Measurements from ENCODE around the gene DAPP1. TPM values are rescaled to one million over a fixed set of nuclear protein-coding genes. Genes with fewer than 3 reads are reported as not detected.

The DAPP1 gene
- total and polyA plus RNA-seq, 10 of the 15 experiments (the other 5 are each of a cell fraction or from before 2014, with no cell fraction given), result 46.5 to 147 (median 74.2) TPM

DNA sequence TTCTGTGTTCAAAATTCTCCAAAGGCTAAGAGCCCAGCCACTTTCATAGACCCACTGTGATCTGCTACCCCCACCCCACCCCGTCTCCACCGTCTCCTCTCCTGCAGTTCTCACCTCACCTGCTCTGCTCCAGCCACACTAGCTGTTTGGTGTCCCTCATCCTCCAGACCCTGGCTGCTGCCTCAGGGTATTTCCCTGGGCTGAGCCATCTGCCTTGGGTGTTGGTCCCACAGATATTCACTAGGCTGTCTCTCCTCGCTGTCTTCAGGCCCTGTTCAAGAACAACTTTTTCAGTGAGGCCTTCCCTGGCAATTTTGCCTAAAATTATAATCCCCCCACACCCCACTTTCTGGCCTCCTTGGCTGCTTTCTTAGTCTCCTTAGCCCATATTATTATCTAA lies 31.8 kb upstream of the DAPP1 start:
- H4K20me1 ChIP-seq (ENCODE audit: control insufficient read depth, insufficient read depth), result no peaks in the 10 kb centered on the region
- H2AFZ ChIP-seq (ENCODE audit: control insufficient read depth, low read depth, low read length), result no peak overlapping the region
- ChIA-PET POLR2A (no interaction called here), SMC1A (ENCODE audit: uncharacterized antibody, unreplicated experiment) (no interaction called here), CTCF (no interaction called here), RAD21 (ENCODE audit: unreplicated experiment) (no interaction called here)
- H3K9me3 ChIP-seq (replicated peaks; ENCODE audit: control insufficient read depth, insufficient read depth, low read length), result no peaks in the 10 kb centered on the region
- DNase-seq (ENCODE audit: low read depth, low spot score) (no peak), ATAC-seq (no peak), FAIRE-seq (no peak)
- H3K4me1 ChIP-seq (ENCODE audit: control insufficient read depth, insufficient read depth, low read length), result no peaks in the 10 kb centered on the region
- TF ChIP-seq, protein P1, sequence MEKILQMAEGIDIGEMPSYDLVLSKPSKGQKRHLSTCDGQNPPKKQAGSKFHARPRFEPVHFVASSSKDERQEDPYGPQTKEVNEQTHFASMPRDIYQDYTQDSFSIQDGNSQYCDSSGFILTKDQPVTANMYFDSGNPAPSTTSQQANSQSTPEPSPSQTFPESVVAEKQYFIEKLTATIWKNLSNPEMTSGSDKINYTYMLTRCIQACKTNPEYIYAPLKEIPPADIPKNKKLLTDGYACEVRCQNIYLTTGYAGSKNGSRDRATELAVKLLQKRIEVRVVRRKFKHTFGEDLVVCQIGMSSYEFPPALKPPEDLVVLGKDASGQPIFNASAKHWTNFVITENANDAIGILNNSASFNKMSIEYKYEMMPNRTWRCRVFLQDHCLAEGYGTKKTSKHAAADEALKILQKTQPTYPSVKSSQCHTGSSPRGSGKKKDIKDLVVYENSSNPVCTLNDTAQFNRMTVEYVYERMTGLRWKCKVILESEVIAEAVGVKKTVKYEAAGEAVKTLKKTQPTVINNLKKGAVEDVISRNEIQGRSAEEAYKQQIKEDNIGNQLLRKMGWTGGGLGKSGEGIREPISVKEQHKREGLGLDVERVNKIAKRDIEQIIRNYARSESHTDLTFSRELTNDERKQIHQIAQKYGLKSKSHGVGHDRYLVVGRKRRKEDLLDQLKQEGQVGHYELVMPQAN (conservative IDR thresholded peaks at IDR 0.05), result no peak
- TF ChIP-seq ZNF207 (IDR thresholded peaks at IDR 0.05; ENCODE audit: borderline replicate concordance) (no peak), IKZF2 (IDR thresholded peaks at IDR 0.05) (no peak), TARDBP (IDR thresholded peaks at IDR 0.05; ENCODE audit: borderline replicate concordance) (no peak), TCF7 (IDR thresholded peaks at IDR 0.05; ENCODE audit: borderline replicate concordance) (no peak)
- no peak overlapping the region for H3K9ac ChIP-seq (ENCODE audit: control insufficient read depth, insufficient read depth, low read length)
- BruUV-seq (replicated peaks), result no TSS peak
- H3K36me3 ChIP-seq (ENCODE audit: control insufficient read depth in 2 of 2, insufficient read depth in 2 of 2, low read length in 1 of 2), result no peaks in the 10 kb centered on the region
- no peaks in the 10 kb centered on the region for H3K79me2 ChIP-seq (ENCODE audit: control insufficient read depth, insufficient read depth, low read length)
- no peak overlapping the region for H3K4me2 ChIP-seq (ENCODE audit: control insufficient read depth, insufficient read depth)
- intact Hi-C loops (cut with micrococcal nuclease; ENCODE audit: unreplicated experiment) (no loop called here), in situ Hi-C loops (cut with MboI) (no loop called here)
- 11% methylated on average over 3 of the region's 3 CpGs for WGBS (ENCODE audit: insufficient coverage, insufficient replicate concordance, low lambda C conversion rate, missing lambda C conversion rate)
- no peaks in the 10 kb centered on the region; a peak in 2 of 4 replicates for H3K27me3 ChIP-seq (replicated peaks in 1 of 2; ENCODE audit: control insufficient read depth in 2 of 2, insufficient read depth in 2 of 2, low read length in 1 of 2)
- no peak overlapping the region for H3K27ac ChIP-seq (ENCODE audit: control insufficient read depth, insufficient read depth)
- no peak overlapping the region for H3K4me3 ChIP-seq
